Muscle layer of colon (tissue), 2 donors: ENCODE measurements around the gene DTNB.
"Not testable (repeated sequence)": the region's sequence is repeated elsewhere in the genome, so short reads cannot be mapped to it uniquely, and the experiment has no call there.

Source experiments
- H3K27ac ChIP-seq: one replicate; pipeline ENCODE4 v1.7.0; 2013; ENCODE audit warnings: low read depth, mild to moderate bottlenecking, low read length, moderate library complexity
- H3K27me3 ChIP-seq, 2 donors: one replicate each; pipeline ENCODE4 v1.7.0; 2013; ENCODE audit warnings: low read length in 2 of 2, mild to moderate bottlenecking in 2 of 2; ENCODE audit not compliant: insufficient read depth in 2 of 2, control insufficient read depth in 1 of 2
- H3K36me3 ChIP-seq: one replicate; pipeline ENCODE4 v1.7.0; 2013; ENCODE audit warnings: mild to moderate bottlenecking, low read length; ENCODE audit not compliant: insufficient read depth
- H3K4me1 ChIP-seq: one replicate; pipeline ENCODE4 v1.7.0; 2013; ENCODE audit warnings: mild to moderate bottlenecking, low read length; ENCODE audit not compliant: insufficient read depth
- H3K4me3 ChIP-seq, 2 donors: one replicate each; pipeline ENCODE4 v1.7.0; 2013; ENCODE audit warnings: low read length in 2 of 2, low read depth in 1 of 2, mild to moderate bottlenecking in 1 of 2, moderate library complexity in 1 of 2
- H3K9ac ChIP-seq: one replicate; pipeline ENCODE4 v1.7.0; 2013; ENCODE audit warnings: low read length
- H3K9me3 ChIP-seq: one replicate; pipeline ENCODE4 v1.7.0; 2013; ENCODE audit warnings: mild to moderate bottlenecking, low read length
- donor health status: abdominal sarcoma.
- donor health status: Adenocarcinoma of cecum.

DTNB gene

DNA sequence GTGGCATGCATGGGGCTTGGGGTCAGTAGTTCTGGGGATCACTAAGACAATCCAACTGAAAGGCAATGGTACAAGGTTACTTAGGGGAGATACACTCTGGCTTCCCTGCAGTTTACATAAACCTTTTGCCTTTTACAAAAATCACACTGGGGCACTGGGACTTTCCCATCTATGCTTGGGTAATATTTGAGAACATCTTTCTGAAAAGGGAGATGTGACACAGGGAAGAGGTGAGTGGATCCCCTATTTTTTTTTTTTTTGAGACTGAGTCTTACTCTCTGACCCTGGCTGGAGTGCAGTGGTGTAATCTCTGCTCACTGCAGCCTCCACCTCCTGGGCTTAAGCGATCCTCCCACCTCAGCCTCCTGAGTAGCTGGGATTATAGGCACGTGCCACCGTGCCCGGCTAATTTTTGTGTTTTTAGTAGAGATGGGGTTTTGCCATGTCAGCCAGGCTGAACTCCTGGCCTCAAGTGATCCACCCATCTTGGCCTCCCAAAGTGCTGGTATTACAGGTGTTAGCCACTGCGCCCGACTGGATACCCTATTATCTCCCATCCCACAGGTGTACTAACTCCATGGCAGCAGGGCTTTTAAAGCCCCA is 248.8 kb downstream of the DTNB start:
- Histone ChIP-seq H3K36me3 (no peaks in the 10 kb centered on the region), H3K27ac (no peak overlapping the region), H3K4me3 (no peak overlapping the region), H3K4me1 (no peaks in the 10 kb centered on the region), H3K9ac (no peak overlapping the region), H3K27me3 (no peaks in the 10 kb centered on the region), H3K9me3 (no peaks in the 10 kb centered on the region)

GRCh38 chr2:25421820-25422411 is 251.5 kb downstream of the DTNB start:
- Histone ChIP-seq H3K4me3 (no peak overlapping the region), H3K9ac (no peak overlapping the region), H3K27ac (no peak overlapping the region), H3K27me3 (no peaks in the 10 kb centered on the region), H3K36me3 (no peaks in the 10 kb centered on the region), H3K4me1 (no peaks in the 10 kb centered on the region), H3K9me3 (no peaks in the 10 kb centered on the region)

DNA sequence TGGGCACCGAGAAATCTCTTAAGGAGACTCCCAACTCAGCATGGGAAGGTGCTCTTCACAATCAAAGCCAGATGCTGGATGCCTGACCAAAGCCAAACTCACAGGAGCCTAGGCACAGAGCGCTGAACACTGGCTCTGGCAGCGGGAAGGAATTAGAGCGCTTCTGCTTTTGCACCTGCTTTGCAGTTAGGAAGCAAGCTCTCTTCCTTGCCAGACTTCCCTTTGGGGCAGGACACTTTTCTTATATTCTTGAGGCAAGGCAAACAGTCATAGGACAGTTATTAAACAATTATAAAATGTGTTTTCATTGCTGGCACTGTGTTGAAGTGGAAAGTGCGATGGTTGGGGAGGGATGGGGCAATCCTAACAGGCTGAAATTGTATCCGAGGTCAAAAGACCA is 252.1 kb downstream of the DTNB start:
- no peaks in the 10 kb centered on the region for H3K9me3 ChIP-seq
- H3K27me3 ChIP-seq = no peaks in the 10 kb centered on the region
- H3K27ac ChIP-seq = no peak overlapping the region
- no peak overlapping the region for H3K4me3 ChIP-seq
- H3K4me1 ChIP-seq = no peaks in the 10 kb centered on the region
- H3K9ac ChIP-seq = no peak overlapping the region
- no peaks in the 10 kb centered on the region for H3K36me3 ChIP-seq

DNA sequence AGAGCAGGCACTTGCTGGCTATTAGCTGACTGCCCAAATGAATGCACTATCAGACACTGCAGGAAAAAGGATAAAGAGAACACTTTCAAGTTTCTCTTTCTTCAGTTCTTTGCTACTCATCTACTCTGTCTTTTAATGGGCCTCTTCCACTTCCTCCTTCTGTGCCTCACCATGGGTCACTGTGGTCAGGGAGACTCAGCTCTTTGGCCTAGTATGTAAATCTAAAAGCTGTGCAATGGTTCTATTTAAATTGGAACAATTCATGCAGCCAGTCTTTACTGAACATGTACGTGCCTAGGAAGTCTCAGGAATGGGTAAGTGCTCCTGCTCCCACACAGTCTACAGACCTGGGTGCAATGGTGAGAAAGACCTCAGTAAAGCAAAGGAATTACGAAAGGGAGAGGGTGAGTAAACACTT is 252.5 kb downstream of the DTNB start:
- Histone ChIP-seq H3K9ac (no peak overlapping the region), H3K4me3 (no peak overlapping the region), H3K27ac (no peak overlapping the region)

DNA sequence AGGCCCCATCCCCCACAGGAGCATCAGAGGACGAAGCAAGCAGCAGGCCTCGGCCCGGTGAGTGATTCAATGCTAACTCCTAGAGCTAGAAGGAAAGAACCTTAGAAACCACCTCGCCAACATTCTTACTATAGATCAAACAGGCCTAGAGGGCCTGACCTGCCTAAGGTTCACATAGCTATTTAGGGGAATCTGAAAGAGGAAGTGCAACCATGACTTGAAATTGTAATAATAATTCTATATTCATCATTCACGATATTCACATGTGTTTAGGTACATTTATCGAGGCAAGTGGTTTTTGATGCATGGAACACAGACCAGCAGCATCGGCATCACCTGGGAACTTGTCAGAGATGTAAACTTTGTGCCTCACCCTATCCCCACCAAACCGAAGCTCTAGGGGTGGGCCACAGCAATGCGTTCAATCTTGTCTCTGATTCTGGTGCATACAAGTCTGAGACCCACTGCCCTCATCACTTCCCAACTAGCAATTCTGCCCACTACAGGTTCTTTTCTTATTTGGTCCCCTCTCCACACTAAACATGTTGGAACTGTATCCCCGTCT is 253.6 kb downstream of the DTNB start:
- no peaks in the 10 kb centered on the region for H3K4me1 ChIP-seq
- no peaks in the 10 kb centered on the region for H3K27me3 ChIP-seq
- H3K36me3 ChIP-seq = no peaks in the 10 kb centered on the region
- no peak overlapping the region for H3K9ac ChIP-seq
- H3K27ac ChIP-seq = no peak overlapping the region
- no peaks in the 10 kb centered on the region for H3K9me3 ChIP-seq
- no peak overlapping the region for H3K4me3 ChIP-seq

More for the DNA sequence above, 252.5 kb downstream of the DTNB start:
- H3K36me3 ChIP-seq = no peaks in the 10 kb centered on the region
- H3K9me3 ChIP-seq = no peaks in the 10 kb centered on the region
- no peaks in the 10 kb centered on the region for H3K4me1 ChIP-seq
- H3K27me3 ChIP-seq = no peaks in the 10 kb centered on the region

DNA sequence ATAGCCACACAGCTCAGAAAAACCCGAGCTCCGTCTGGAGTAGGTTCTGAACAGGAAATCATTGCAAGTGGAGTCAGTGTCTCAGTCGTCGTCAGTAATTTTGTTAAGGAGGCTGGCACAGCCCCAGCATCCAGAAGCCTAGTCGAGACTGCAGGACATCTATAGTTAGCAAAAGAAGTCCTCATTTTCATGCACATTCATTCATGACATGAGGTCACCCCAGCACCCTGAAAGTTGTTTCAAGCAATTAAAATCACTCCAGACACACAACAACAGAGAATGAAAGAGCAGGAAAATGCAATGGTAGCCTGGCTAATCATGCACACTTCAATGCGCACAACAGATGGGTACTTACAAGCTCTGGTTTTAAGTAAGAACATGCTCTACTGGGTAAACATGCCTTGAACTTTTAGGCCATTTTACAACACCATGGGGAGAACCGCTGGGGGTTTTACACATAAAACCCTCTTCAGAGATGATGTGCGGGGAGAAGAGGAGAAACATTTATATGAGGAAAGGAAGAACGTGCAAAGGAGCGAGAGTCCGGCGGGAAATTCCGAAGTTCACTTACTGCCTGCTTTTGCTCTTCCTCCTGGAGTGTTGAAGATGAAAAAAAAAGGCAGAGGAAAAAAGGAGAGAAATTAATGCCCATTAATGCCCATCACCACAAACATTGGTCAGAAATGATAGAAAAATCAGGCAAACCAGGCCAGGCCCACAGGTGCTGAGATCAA is 254.3 kb downstream of the DTNB start:
- Histone ChIP-seq H3K9ac (no peak overlapping the region), H3K27me3 (no peaks in the 10 kb centered on the region), H3K4me3 (no peak overlapping the region), H3K9me3 (no peaks in the 10 kb centered on the region), H3K4me1 (no peaks in the 10 kb centered on the region), H3K27ac (no peak overlapping the region), H3K36me3 (no peaks in the 10 kb centered on the region)

- H3K4me1 ChIP-seq = no peaks in the 10 kb centered on the region
- no peak overlapping the region for H3K9ac ChIP-seq
- no peak overlapping the region for H3K4me3 ChIP-seq
- no peak overlapping the region for H3K27ac ChIP-seq
- no peaks in the 10 kb centered on the region for H3K36me3 ChIP-seq
- no peaks in the 10 kb centered on the region for H3K27me3 ChIP-seq
- no peaks in the 10 kb centered on the region for H3K9me3 ChIP-seq
Observed at GRCh38 chr2:25417715-25418369, 255.5 kb downstream of the DTNB start.

- Histone ChIP-seq H3K9ac (no peak overlapping the region), H3K27ac (no peak overlapping the region), H3K9me3 (no peaks in the 10 kb centered on the region), H3K4me3 (no peak overlapping the region), H3K27me3 (no peaks in the 10 kb centered on the region), H3K36me3 (no peaks in the 10 kb centered on the region), H3K4me1 (no peaks in the 10 kb centered on the region)
Observed at GRCh38 chr2:25416674-25417073, 256.7 kb downstream of the DTNB start.

DNA sequence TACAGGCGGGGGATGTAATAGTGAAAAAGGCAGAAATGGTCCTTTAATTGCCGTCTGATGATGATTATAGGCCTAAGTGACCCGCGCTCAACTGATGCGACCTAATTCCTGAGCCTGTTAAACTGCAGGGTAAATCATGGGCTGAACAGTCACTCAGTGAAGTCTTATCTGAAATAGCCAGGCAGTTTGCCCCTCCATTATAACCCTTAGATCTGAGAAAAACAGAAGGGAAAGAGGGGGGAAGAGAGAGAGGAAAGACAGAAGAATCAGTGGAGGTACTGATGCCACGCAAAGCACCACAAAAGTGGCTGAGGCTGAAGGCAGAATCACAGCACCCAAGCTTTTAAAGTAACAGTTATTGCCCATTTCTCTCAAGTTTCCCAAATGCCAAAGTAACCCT is 258.6 kb downstream of the DTNB start:
- H3K27me3 ChIP-seq = no peaks in the 10 kb centered on the region
- H3K4me3 ChIP-seq = no peak overlapping the region
- H3K4me1 ChIP-seq = no peaks in the 10 kb centered on the region
- no peak overlapping the region for H3K9ac ChIP-seq
- H3K27ac ChIP-seq = no peak overlapping the region
- no peaks in the 10 kb centered on the region for H3K36me3 ChIP-seq
- no peaks in the 10 kb centered on the region for H3K9me3 ChIP-seq

DNA sequence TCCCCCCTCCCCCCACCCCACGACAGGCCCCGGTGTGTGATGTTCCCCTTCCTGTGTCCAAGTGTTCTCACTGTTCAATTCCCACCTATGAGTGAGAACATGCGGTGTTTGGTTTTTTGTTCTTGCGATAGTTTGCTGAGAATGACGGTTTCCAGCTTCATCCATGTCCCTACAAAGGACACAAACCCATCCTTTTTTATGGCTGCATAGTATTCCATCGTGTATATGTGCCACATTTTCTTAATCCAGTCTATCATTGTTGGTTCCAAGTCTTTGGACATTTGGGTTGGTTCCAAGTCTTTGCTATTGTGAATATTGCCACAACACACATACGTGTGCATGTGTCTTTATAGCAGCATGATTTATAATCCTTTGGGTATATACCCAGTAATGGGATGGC is 260.0 kb downstream of the DTNB start:
- not testable (repeated sequence) for H3K27ac ChIP-seq, H3K4me3 ChIP-seq, H3K27me3 ChIP-seq, H3K4me1 ChIP-seq, H3K9me3 ChIP-seq, H3K9ac ChIP-seq, H3K36me3 ChIP-seq

DNA sequence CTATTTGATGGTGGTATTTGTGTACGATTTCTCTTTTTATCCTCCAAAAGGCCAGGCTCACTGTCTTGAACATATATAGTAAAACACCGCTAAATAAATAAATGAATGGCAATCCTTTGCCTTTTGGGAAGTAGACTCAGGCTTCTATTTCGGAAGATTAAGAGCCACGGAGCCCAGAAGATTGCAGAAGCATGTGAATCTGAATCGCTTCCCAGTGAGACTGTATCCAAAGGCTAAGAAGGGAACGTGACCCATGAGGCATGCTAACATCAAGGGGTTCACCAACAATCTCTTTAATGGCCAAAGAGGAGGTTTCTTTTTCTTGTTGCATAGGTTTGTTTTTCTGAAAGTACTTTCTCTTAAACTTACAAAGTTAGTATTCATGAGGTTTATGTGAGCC is 261.6 kb downstream of the DTNB start:
- no peaks in the 10 kb centered on the region for H3K9me3 ChIP-seq

More for the DNA sequence above, 261.6 kb downstream of the DTNB start:
- H3K36me3 ChIP-seq = no peaks in the 10 kb centered on the region
- no peaks in the 10 kb centered on the region for H3K4me1 ChIP-seq
- no peak overlapping the region for H3K4me3 ChIP-seq
- H3K9ac ChIP-seq = no peak overlapping the region
- no peak overlapping the region for H3K27ac ChIP-seq
- H3K27me3 ChIP-seq = no peaks in the 10 kb centered on the region
